Camera-type eye (tissue), 1 donor: ENCODE measurements around the gene VN1R5. TPM values are rescaled to one million over a fixed set of nuclear protein-coding genes. Genes with fewer than 3 reads are reported as not detected.

Experiments
- total RNA-seq: library from RNA; depleted of rRNA; stranded (reverse); fragments of >200 nt; gene quantifications from one replicate; pipeline ENCODE4 v1.2.3, GENCODE V29; 2014

The VN1R5 gene
- total RNA-seq: not detected

GRCh38 chr1:247255772-247256171 lies at the start of gene VN1R5:
TSS of gene VN1R5 (plus strand) at chr1:247256072.

Other genes with a start within 250 kb of the VN1R5 start
- gene ZNF695, start 248.0 kb upstream of the VN1R5 start, total RNA-seq: 3.1 TPM
- gene ZNF670, start 177.3 kb upstream of the VN1R5 start, total RNA-seq: 13.2 TPM
- gene ZNF669, start 151.7 kb upstream of the VN1R5 start, total RNA-seq: 14.3 TPM
- 124 TPM for gene ZNF124, start 84.1 kb upstream of the VN1R5 start, total RNA-seq
- 46.9 TPM for gene ZNF496, start 75.8 kb downstream of the VN1R5 start, total RNA-seq
- 2.2 TPM for gene NLRP3, start 160.1 kb downstream of the VN1R5 start, total RNA-seq
- not detected for gene OR2B11, start 202.0 kb downstream of the VN1R5 start, total RNA-seq